ENCODE measurements around the gene ZYG11B.
"Not testable (repeated sequence)": the region's sequence is repeated elsewhere in the genome, so short reads cannot be mapped to it uniquely, and the experiment has no call there.

ZYG11B gene

GRCh38 chr1:52726265-52727113 is at the start of gene ZYG11B:
ZYG11B (plus strand) TSS chr1:52726453; CDS start chr1:52726654, 201 bp downstream.
- peak; percentile 78 to 93 (median 86) for DNase-seq (ENCODE audit: low read depth in 2 of 3, low spot score in 1 of 3)

GRCh38 chr1:52677076-52677806 is 49.0 kb upstream of the ZYG11B start:
- no peak for DNase-seq (ENCODE audit: low read depth in 2 of 3, low spot score in 1 of 3)

GRCh38 chr1:52679048-52679447 is 47.2 kb upstream of the ZYG11B start:
- DNase-seq (ENCODE audit: low read depth in 2 of 3, low spot score in 1 of 3) = no peak

GRCh38 chr1:52679498-52679897 is 46.8 kb upstream of the ZYG11B start:
- DNase-seq (ENCODE audit: low read depth in 2 of 3, low spot score in 1 of 3) = no peak

GRCh38 chr1:52680353-52680752 is 45.9 kb upstream of the ZYG11B start:
- DNase-seq (ENCODE audit: low read depth in 2 of 3, low spot score in 1 of 3) = no peak

GRCh38 chr1:52681136-52681535 is 45.1 kb upstream of the ZYG11B start:
- no peak for DNase-seq (ENCODE audit: low read depth in 2 of 3, low spot score in 1 of 3)

- no peak for DNase-seq (ENCODE audit: low read depth in 2 of 3, low spot score in 1 of 3)
Measured at GRCh38 chr1:52683367-52683940, 42.8 kb upstream of the ZYG11B start.

GRCh38 chr1:52684545-52684944 is 41.7 kb upstream of the ZYG11B start:
- no peak for DNase-seq (ENCODE audit: low read depth in 2 of 3, low spot score in 1 of 3)

GRCh38 chr1:52686261-52686751 is 39.9 kb upstream of the ZYG11B start:
- DNase-seq (ENCODE audit: low read depth in 2 of 3, low spot score in 1 of 3) = peak; percentile 53 to 60 (median 54)

GRCh38 chr1:52686830-52687229 is 39.4 kb upstream of the ZYG11B start:
- DNase-seq (ENCODE audit: low read depth in 2 of 3, low spot score in 1 of 3) = no peak

GRCh38 chr1:52691821-52692220 is 34.4 kb upstream of the ZYG11B start:
- DNase-seq (ENCODE audit: low read depth in 2 of 3, low spot score in 1 of 3) = no peak

- no peak for DNase-seq (ENCODE audit: low read depth in 2 of 3, low spot score in 1 of 3)
Measured at GRCh38 chr1:52692697-52693096, 33.6 kb upstream of the ZYG11B start.

GRCh38 chr1:52693351-52693750 is 32.9 kb upstream of the ZYG11B start:
- not testable (repeated sequence) for DNase-seq (ENCODE audit: low read depth in 2 of 3, low spot score in 1 of 3)

GRCh38 chr1:52693843-52694242 is 32.4 kb upstream of the ZYG11B start:
- DNase-seq (ENCODE audit: low read depth in 2 of 3, low spot score in 1 of 3) = no peak

GRCh38 chr1:52695627-52696026 is 30.6 kb upstream of the ZYG11B start:
- no peak for DNase-seq (ENCODE audit: low read depth in 2 of 3, low spot score in 1 of 3)

- peak; percentile 41 to 76 (median 50) for DNase-seq (ENCODE audit: low read depth in 2 of 3, low spot score in 1 of 3)
Measured at GRCh38 chr1:52697795-52698674, 28.2 kb upstream of the ZYG11B start, which contains the start of gene COA7. COA7 (minus strand) TSS chr1:52698347; CDS start chr1:52698326, 21 bp downstream.

- peak; percentile 71 to 76 (median 73) for DNase-seq (ENCODE audit: low read depth in 2 of 3, low spot score in 1 of 3)
Measured at GRCh38 chr1:52702886-52703787, 23.1 kb upstream of the ZYG11B start.

- DNase-seq (ENCODE audit: low read depth in 2 of 3, low spot score in 1 of 3) = no peak
Measured at GRCh38 chr1:52706136-52706670, 20.1 kb upstream of the ZYG11B start.

Measured in stimulated activated CD4-positive, alpha-beta T cell treated with anti-CD3 and anti-CD28 coated beads, Interleukin-12 subunit alpha, Interleukin-12 subunit beta, amount 100 ng/mL, for 48 hours (primary cell).